DOHH2 (cell line): ENCODE data around the gene DNPH1.

Experiments
- H3F3A ChIP-seq: fragments of 200-600 bp; sonication (generic), shearing (Covaris generic); 2 replicates; pipeline ENCODE4 v1.6.0; 2016; ENCODE audit warnings: antibody characterized with exemption, mild to moderate bottlenecking; ENCODE audit not compliant: control insufficient read depth, insufficient read depth
- H3K27ac ChIP-seq: fragments of 200-600 bp; sonication (generic); 2 replicates; pipeline ENCODE4 v1.5.1; 2014; ENCODE audit warnings: low read depth, mild to moderate bottlenecking, low read length, moderate library complexity
- H3K27me3 ChIP-seq: fragments of 200-600 bp; sonication (generic); 2 replicates; pipeline ENCODE4 v1.6.1; 2014; ENCODE audit warnings: mild to moderate bottlenecking, low read length, mixed read lengths; ENCODE audit not compliant: control insufficient read depth
- H3K36me3 ChIP-seq: fragments of 200-600 bp; sonication (generic); 2 replicates; pipeline ENCODE4 v1.6.1; 2014; ENCODE audit warnings: mild to moderate bottlenecking, low read length, moderate library complexity, mixed read lengths; ENCODE audit not compliant: control insufficient read depth
- H3K4me1 ChIP-seq: fragments of 200-600 bp; sonication (generic); 2 replicates; pipeline ENCODE4 v1.6.1; 2014; ENCODE audit warnings: mild to moderate bottlenecking, low read length, mixed read lengths; ENCODE audit not compliant: control insufficient read depth
- H3K4me2 ChIP-seq: fragments of 200-600 bp; sonication (generic); 2 replicates; pipeline ENCODE4 v1.6.0; 2014; ENCODE audit warnings: mild to moderate bottlenecking, low read length, moderate library complexity
- H3K4me3 ChIP-seq: fragments of 200-600 bp; sonication (generic); 2 replicates; pipeline ENCODE4 v1.5.1; 2014; ENCODE audit warnings: mild to moderate bottlenecking, low read length, mixed read lengths
- H3K79me2 ChIP-seq: fragments of 200-600 bp; sonication (generic); 2 replicates; pipeline ENCODE4 v1.6.1; 2014; ENCODE audit warnings: mild to moderate bottlenecking, low read length, mixed read lengths; ENCODE audit not compliant: control insufficient read depth
- H3K9me2 ChIP-seq: fragments of 200-600 bp; sonication (generic); replicated peaks from 2 replicates; pipeline ENCODE4 v1.6.1; 2014; ENCODE audit warnings: mild to moderate bottlenecking, low read length, mixed read lengths; ENCODE audit not compliant: control insufficient read depth
- H3K9me3 ChIP-seq: fragments of 200-600 bp; sonication (generic); 2 replicates; pipeline ENCODE4 v1.6.1; 2014; ENCODE audit warnings: antibody characterized with exemption, low read length, mixed read lengths; ENCODE audit not compliant: control insufficient read depth, insufficient read depth
- H4K20me1 ChIP-seq: fragments of 200-600 bp; sonication (generic); 2 replicates; pipeline ENCODE4 v1.6.0; 2014; ENCODE audit warnings: low read depth, mild to moderate bottlenecking, antibody characterized with exemption, low read length, moderate library complexity; ENCODE audit not compliant: control insufficient read depth, insufficient read depth
- EZH2phosphoT487 ChIP-seq: fragments of 200-600 bp; sonication (generic); IDR thresholded peaks from 2 replicates; pipeline ENCODE4 v1.6.1; 2017; ENCODE audit warnings: borderline replicate concordance, mild to moderate bottlenecking, antibody characterized with exemption, low read length, moderate library complexity, mixed read lengths
- TF ChIP-seq, protein P1 (sequence below): fragments of 200-600 bp; sonication (generic); IDR thresholded peaks from one replicate; pipeline ENCODE4 v1.5.1; 2014; ENCODE audit warnings: antibody characterized with exemption, mild to moderate bottlenecking, low read depth, low read length; ENCODE audit not compliant: poor library complexity, severe bottlenecking

DNPH1 gene

DNA sequence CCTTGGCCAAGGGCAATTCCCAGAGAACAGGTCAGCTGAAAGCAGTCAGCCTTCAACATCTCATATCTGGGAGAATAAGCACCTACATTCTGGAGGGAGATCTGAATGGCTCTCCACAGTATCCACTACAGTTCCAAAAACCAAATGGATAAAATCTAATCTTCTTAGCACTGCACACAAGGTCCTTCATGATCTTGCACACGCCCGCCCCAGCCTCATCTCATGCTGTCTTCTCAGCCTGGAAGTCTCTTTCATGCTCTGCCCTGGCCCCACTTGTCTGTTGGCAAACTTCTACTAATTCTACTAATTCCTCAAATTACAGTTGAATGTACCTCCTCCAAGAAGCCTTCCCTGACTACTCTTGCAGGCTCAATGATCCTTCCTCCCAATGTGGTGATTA lies 12.2 kb upstream of the DNPH1 start:
- no peaks in the 10 kb centered on the region for H4K20me1 ChIP-seq
- H3K4me1 ChIP-seq = peaks cover 6% of the 10 kb centered on the region
- H3K36me3 ChIP-seq = no peaks in the 10 kb centered on the region
- no peak overlapping the region for H3K27ac ChIP-seq
- H3K27me3 ChIP-seq = peaks cover 52% of the 10 kb centered on the region
- no peaks in the 10 kb centered on the region for H3F3A ChIP-seq
- peaks cover 5% of the 10 kb centered on the region; the same call in 1 of the 2 replicates for H3K9me3 ChIP-seq
- TF ChIP-seq, protein P1, sequence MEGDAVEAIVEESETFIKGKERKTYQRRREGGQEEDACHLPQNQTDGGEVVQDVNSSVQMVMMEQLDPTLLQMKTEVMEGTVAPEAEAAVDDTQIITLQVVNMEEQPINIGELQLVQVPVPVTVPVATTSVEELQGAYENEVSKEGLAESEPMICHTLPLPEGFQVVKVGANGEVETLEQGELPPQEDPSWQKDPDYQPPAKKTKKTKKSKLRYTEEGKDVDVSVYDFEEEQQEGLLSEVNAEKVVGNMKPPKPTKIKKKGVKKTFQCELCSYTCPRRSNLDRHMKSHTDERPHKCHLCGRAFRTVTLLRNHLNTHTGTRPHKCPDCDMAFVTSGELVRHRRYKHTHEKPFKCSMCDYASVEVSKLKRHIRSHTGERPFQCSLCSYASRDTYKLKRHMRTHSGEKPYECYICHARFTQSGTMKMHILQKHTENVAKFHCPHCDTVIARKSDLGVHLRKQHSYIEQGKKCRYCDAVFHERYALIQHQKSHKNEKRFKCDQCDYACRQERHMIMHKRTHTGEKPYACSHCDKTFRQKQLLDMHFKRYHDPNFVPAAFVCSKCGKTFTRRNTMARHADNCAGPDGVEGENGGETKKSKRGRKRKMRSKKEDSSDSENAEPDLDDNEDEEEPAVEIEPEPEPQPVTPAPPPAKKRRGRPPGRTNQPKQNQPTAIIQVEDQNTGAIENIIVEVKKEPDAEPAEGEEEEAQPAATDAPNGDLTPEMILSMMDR = no peak
- no peak for TF ChIP-seq EZH2phosphoT487
- H3K4me2 ChIP-seq = no peak overlapping the region
- no peak overlapping the region for H3K4me3 ChIP-seq
- no peaks in the 10 kb centered on the region for H3K9me2 ChIP-seq
- H3K79me2 ChIP-seq = no peaks in the 10 kb centered on the region

DNA sequence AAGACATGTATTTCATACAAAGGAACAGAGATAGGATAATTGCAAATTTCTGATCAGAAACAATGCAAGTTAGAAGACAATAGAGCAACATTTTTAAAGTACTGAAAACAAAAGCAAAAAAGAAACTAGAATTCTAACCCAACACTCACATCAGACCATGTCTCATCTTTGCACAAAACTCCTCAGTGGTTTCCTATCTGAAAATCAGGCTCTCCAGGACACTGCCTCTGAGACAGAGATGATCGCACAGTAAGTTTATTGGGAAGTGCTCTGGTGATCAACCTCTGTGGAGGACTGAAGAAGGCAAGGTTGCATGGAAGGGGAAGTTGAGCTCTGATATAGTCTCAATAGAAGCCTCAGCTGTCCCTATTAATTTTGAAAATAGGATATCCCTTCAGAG lies 11.7 kb upstream of the DNPH1 start:
- Histone ChIP-seq H3K27me3 (peaks cover 49% of the 10 kb centered on the region), H3F3A (no peaks in the 10 kb centered on the region), H3K79me2 (no peaks in the 10 kb centered on the region), H3K4me1 (peaks cover 3% of the 10 kb centered on the region; the same call in 1 of the 2 replicates), H3K27ac (no peak overlapping the region), H4K20me1 (no peaks in the 10 kb centered on the region), H3K4me3 (no peak overlapping the region), H3K4me2 (no peak overlapping the region), H3K9me3 (peaks cover 5% of the 10 kb centered on the region; the same call in 1 of the 2 replicates), H3K36me3 (no peaks in the 10 kb centered on the region), H3K9me2 (no peaks in the 10 kb centered on the region)
- TF ChIP-seq EZH2phosphoT487 = no peak
- TF ChIP-seq, protein P1 = no peak

DNA sequence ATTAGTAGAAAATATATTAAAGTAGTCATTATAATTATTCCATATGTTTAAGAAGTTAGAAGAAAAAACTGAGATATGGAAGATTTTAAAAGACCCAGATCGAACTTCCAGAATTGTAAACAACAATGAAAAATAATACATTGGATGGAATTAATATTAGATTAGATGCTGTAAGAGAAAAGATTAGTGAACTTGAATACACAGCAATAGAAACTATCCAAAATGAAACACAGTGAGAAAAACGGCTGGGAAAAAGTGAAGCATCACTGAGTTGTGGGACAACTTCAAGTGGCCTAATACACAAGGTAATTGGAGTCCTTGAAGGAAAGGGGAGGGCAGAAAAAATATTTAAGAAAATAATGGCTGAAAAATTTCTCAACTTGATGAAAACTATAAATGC lies 9.8 kb upstream of the DNPH1 start:
- peaks cover 33% of the 10 kb centered on the region for H3K27me3 ChIP-seq
- H3K79me2 ChIP-seq = no peaks in the 10 kb centered on the region
- no peaks in the 10 kb centered on the region for H3K36me3 ChIP-seq
- no peak overlapping the region for H3K4me2 ChIP-seq
- H4K20me1 ChIP-seq = no peaks in the 10 kb centered on the region
- no peak overlapping the region for H3K4me3 ChIP-seq
- TF ChIP-seq, protein P1 = no peak
- no peak for TF ChIP-seq EZH2phosphoT487
- no peaks in the 10 kb centered on the region for H3F3A ChIP-seq
- no peaks in the 10 kb centered on the region for H3K4me1 ChIP-seq
- no peaks in the 10 kb centered on the region for H3K9me2 ChIP-seq
- H3K27ac ChIP-seq = no peak overlapping the region
- H3K9me3 ChIP-seq = peaks cover 5% of the 10 kb centered on the region; the same call in 1 of the 2 replicates
